ENCODE data around the gene TNN.
"Not testable (repeated sequence)": the region's sequence is repeated elsewhere in the genome, so short reads cannot be mapped to it uniquely, and the experiment has no call there.

The TNN gene

DNA sequence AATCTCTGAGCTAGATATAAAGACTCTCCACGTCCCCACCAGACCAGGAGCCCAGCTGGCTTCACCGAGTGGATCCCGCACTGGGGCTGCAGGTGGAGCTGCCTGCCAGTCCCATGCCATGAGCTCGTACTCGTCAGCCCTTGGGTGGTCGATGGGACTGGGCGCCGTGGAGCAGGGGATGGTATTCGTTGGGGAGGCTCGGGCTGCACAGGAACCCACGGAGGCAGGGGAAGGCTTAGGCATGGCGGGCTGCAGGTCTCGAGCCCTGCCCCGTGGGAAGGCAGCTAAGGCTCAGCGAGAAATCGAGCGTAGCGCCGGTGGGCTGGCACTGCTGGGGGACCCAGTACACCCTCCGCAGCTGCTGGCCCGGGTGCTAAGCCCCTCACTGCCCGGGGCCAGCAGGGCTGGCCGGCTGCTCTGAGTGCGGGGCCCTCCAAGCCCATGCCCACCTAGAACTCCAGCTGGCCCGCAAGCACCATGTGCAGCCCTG, 40.7 kb downstream of the TNN start:
- not testable (repeated sequence) for DNase-seq (ENCODE audit: low read depth)

DNA sequence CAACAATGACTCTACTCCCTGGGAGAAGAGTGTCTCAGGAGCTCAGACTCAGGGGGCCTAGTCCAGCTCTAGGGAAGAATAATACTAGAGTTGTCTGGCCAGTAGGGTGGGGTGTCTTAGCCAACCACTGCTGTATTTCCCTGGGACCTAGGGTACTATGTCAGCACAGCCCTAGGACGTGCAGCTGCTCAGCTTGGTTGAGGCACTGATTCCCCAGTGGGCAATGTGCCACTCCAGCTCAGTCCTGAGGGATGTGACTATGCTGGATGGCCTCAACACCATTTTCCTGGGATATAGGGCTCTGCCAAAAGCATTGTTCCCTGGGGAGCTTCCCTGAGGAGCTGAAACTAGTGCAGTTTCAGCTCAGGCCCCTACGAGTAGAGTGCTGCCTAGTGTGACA, 47.4 kb downstream of the TNN start:
- DNase-seq (ENCODE audit: low read depth): no peak

DNA sequence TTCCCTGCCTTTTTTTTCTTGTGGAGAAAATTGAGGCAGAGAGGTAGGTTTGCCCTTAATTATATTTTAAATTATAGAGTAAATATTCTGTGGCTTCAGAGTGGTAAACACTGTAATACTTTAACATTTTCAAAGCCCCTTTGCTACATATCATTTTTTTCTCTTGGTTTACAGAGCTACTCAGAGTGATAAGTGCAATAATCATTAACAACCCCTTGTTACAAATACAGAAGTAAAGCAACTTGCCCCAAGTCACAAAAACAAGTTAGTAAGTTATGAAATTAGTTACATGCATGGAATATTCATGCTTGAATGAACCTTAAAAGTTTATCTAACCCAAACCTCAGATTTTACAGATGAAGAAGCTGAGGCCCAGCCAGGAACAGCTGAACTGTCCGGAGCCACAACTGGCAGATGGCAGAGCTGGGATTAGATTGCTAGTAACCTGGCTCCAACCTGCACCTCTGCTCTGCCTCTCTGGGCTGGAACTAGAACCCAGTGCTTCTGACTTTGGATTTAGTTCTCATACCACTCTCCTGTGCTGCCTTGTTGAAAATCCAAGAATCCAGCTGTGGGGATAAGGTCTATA, 48.7 kb downstream of the TNN start:
- no peak for DNase-seq (ENCODE audit: low read depth)

DNA sequence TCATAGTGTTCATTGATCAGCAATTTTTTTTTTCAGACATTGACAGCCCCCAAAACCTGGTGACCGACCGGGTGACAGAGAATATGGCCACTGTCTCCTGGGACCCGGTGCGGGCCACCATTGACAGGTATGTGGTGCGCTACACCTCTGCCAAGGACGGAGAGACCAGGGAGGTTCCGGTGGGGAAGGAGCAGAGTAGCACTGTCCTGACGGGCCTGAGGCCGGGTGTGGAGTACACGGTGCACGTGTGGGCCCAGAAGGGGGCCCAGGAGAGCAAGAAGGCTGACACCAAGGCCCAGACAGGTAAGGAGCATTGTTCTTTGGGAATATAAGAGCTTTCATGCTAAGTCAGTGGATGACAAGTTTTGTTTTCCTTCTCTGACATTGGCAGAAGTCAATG, 49.3 kb downstream of the TNN start:
- DNase-seq (ENCODE audit: low read depth): no peak

DNA sequence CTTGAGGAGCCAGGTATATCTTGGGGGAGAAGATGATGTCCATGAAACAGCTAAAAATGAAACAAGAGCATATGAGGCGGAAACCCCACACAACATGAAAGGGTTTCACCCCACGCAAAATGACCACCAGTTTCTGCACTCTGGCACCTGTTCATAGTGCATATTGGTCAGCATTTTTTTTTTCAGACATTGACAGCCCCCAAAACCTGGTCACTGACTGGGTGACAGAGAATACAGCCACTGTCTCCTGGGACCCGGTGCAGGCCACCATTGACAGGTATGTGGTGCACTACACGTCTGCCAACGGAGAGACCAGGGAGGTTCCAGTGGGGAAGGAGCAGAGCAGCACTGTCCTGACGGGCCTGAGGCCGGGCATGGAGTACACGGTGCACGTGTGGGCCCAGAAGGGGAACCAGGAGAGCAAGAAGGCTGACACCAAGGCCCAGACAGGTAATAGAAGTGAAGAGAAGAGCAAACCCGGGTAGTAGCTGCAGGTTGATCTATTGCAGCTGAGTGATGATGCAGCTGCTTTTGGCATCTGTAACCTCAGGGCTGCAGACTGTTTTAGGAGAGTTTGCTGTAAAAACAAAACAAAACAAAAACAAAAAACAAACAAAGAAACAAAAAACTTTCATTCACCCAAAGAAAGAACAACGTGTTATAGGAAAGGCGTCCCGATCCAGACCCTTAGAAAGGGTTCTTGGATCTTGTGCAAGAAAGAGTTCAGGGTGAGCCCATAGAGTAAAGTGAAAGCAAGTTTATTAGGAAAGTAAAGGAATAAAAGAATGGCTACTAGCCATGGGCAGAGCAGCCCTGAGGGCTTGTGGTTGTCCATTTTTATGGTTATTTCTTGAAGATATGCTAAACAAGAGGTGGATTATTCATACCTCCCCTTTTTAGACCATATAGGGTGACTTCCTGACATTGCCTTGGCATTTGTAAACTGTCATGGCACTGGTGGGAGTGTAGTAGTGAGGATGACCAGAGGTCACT, 51.0 kb downstream of the TNN start:
- no peak for DNase-seq (ENCODE audit: low read depth)

DNA sequence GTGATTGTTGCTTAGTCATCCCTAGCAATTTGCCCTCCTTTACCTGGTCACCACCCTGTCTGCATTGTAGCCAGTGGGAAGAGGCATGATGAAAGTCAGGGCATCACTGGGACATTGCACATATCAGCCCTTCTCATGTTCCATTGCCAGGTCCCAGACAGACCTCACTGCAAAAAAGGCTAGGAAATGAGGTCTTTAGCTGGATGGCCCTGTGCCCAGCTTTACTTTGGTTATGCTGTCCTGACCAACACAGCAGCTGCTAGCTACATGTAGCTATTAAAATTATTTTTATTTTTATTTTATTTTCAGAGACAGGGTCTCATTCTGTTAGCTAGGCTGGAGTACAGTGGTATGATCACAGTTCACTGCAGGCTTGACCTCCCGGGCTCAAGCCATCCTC, 52.9 kb downstream of the TNN start:
- no peak for DNase-seq (ENCODE audit: low read depth)

DNA sequence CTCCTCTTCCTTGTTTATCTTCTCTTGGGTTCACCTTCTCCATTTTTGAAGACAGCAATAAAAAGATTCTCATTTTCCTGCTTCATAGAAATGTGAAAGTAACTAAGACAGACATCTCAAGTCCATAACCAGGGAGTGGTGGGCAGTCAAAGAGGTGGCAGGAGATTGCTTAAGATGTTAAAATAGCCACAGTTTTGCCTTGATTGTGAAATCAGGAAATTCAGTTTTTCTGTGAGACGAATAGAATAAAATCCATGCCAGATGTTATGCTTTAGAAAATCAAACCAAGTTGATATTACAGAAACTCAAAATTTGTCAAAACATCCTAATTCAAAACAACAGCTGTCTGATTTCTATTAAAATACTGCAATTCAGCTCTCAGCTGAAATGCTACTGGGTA, 57.2 kb downstream of the TNN start:
- DNase-seq (ENCODE audit: low read depth): no peak

DNA sequence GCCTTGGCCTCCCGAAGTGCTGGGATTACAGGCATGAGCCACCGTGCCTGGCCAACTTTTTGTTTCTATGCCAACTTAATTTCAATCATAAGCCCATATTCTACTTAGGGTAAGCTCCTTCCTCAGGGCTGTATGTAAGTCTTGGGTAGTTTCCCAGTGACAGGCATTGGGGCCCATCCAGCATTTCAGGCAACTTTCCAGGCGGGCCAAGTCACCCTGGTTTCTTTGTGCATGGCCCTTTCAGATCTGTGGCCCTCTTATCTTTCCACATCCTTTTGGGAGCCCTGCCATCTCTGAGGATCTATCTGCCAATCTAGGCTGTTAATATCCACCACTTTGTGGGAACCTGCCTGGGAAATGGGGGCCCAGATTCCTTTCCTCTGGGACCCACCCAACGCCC, 58.7 kb downstream of the TNN start:
- DNase-seq (ENCODE audit: low read depth): no peak

DNA sequence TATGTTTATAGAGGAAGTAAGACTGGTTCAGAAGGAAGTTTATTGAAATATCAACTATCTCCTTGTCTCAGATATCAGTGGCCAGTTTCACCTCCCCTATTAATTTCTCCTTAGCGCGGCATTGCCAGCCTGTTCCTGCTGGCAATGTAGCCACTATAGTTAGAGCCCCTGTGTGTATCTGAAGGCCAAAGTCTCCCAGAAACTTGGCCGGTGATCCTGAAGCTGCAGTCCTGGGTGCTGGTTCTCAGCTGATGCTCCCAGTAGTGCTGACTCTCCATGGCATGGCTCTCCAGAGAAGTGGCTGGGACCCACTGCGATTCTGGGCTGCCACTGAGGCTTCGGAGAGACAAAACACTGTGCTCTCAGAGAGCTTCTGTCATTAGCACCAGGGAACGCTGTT, 59.9 kb downstream of the TNN start:
- DNase-seq (ENCODE audit: low read depth): no peak

DNA sequence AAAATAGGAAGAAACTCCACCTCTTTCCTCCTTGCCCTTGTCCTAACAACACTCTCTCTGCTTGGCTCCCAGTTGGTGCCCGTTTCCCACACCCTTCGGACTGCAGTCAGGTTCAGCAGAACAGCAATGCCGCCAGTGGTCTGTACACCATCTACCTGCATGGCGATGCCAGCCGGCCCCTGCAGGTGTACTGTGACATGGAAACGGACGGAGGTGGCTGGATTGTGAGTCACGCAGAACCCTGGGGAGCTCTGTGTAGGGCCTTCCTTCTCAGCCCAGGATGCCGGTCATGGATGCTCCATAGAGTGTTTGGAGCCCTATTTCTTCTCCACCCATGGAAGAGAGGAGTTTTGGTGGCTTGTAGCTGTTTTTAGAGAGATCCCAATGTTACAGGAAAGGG, 60.9 kb downstream of the TNN start:
- no peak for DNase-seq (ENCODE audit: low read depth)

DNA sequence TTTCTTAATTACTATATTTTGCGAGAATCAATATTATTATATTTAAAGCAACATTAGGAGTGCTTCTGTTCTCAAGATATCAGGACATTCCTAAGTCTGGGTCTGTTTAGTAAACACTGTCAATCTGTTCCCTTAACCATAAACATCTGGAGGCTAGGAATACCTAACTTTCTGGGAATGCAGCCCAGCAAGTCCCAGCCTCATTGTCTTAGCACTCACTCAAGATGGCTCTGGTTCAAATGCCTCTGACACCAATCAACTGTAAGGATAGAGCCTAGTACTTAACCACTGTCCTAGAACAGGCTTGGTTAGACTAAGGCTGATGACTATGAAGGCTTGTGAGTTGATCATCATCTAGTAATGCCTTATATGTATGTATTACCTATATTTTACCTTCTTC, 61.5 kb downstream of the TNN start:
- no peak for DNase-seq (ENCODE audit: low read depth)

DNA sequence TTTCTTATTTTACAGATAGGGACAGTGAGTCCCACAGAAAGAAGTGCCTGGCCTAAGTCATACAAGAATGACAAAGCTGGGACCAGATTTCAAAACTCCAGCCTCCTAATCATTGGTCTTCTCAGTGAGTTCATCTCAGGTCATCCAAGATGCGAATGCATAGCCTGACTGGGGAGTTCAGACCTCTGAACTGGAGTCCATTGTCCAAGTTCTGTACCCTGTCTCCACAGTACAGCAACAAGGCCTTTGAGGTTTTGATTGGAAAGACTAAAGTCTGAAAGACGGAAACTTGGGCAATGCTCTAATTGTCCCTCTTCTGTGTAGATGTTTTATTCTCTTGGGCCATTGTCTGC, 62.0 kb downstream of the TNN start:
- no peak for DNase-seq (ENCODE audit: low read depth)

DNA sequence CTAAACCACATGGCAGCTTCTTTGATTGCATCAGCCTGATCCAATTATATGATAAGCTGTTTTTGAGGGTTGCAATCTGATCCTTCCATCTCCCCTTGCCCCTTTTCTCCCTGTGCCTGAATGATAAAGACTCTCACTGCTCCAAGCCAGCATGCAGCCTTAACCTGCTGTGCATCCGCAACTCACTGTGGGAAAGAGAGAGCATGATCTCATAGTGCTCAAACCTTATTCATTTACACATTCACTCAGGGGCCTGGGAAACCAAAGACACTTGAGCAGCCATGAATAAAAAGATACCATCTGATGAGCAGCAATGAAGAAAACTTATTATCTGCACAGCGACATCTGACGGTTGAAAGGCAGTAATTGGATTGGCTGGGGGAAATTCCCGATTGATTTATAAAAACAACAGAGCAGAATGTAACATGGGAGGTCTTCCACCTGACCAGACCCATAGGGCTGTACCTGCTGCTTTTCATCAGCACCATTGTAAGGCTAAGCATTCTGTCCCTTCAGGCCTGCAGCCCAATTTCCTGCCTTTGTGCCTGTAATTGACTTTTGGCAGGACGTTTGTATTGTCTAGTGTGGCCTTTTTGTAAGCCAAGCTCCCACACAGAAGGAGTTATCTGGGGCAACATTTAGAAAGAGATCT, 62.5 kb downstream of the TNN start:
- DNase-seq (ENCODE audit: low read depth): no peak

DNA sequence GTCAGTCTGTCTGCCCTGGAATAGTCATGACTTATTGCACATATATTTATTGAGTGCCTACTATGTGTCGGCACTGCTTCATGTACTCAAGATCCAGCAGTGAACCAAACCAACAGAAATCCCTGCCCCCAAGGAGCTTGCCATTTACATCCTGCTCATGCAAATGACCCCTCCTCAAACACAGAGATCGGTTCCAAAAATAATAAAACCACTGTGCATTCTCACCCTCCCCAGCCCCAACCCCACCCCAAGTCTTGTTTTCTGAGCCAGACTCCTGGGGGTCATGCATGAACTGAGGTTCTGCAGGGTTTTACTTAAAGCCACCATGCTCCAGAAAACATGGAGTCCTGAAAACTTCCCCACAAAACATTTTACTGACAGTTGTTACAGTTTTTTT, 63.0 kb downstream of the TNN start:
- DNase-seq (ENCODE audit: low read depth): no peak

DNA sequence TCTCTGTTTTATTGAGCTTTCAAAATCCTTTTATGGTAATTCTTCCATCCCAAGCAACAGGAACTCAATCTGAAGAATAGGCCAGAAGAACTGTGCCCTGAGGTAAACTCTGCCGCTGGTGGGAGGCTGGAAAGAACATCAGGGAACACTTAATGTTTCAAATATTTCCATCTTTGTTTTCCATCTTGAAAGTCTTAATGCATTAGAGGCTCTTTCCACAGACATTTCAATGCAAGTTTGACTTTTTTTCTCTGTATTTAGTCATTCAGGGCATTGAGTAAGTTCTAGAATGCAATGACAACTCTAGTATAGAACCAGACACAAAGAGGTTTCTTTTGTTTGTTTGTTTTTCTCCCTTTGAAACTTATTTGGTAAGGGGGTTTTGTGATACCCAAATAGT, 63.5 kb downstream of the TNN start:
- DNase-seq (ENCODE audit: low read depth): no peak

DNA sequence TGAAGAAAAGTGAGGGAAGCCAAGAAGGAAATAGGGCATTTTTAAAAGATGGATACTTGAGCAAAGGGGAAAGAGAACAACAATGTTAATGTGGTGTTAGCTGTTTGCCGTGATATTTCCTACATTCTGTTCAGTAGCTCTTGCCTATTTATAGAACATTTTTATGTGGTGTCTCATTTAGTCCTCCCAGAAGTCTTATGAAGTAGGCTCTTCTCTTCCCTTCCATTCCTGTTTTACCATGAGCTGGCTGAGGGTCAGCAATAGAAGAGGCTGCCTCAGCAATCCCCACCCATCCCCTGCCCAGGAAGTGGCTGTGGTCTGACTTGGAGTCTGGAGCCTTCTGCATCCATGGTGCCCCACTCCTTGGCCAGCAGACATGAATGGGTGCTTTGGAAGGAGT, 64.8 kb downstream of the TNN start:
- DNase-seq (ENCODE audit: low read depth): no peak

DNA sequence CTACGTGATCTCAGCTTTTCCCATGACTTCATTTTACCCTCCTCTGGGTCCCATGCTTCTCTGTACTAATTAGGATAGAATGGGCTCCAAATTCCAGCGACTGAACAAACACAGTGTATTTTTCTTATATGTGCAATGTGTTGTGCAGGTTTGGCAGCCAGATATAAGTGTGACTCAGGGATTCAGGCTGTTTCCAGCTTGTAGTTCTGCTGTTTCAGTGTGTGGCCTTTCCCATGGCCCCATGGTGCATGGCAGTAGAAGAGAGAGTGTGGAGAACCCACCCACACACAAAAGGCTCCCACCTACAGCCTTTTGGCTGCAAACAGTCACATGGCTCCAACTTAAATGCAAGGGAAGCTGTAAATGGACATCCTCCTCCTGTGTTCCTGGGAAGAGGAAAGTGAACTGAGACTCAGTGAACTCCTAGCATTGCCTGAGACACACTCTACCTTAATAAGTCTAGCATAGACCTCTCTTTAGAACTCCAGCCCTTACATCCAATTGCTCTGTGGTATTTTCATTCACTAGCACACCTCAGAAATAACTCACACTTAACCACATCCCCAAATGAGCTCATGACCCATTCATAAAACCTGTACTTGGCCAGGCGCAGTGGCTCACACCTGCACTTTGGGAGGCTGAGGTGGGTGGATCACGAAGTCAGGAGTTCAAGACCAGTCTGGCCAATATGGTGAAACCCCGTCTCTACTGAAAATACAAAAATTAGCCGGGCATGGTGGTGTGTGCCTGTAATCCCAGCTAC, 66.2 kb downstream of the TNN start:
- no peak for DNase-seq (ENCODE audit: low read depth)

DNA sequence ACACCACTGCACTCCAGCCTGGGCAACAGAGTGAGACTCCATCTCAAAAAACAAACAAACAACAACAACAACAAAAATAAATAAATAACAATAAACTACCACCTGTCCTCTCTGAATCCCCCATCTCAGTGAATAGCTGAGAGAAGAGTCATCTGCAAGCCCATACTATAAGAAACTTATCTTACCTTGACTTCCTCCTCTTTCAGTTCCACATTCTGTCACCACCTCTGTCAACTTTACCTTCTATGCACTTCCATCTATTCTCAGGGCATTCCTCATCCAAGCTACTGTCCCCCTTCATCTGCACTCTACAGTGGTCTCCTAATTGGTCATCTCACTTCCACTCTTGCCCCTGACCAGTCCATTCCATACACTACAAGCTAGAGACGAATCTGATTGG, 66.9 kb downstream of the TNN start:
- DNase-seq (ENCODE audit: low read depth): no peak

DNA sequence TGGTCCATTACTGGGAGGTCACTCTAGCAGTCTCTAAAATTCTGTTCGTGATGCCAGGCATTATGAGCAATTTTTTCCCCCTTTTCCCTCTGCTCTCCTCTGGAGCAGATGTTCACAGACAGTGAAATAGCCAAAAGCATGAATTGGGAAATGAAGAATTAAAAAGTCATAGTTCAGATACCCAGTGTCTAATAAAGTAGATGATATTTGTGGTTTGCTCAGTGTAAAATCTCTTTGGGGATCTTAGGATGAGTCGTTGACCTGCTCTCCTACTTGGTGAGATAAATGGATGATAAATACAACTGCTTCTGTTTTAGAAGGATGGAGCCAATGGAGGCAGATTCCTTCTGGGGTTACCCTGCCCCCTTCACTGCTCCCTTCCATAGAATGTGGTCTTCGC, 68.6 kb downstream of the TNN start:
- no peak for DNase-seq (ENCODE audit: low read depth)

DNA sequence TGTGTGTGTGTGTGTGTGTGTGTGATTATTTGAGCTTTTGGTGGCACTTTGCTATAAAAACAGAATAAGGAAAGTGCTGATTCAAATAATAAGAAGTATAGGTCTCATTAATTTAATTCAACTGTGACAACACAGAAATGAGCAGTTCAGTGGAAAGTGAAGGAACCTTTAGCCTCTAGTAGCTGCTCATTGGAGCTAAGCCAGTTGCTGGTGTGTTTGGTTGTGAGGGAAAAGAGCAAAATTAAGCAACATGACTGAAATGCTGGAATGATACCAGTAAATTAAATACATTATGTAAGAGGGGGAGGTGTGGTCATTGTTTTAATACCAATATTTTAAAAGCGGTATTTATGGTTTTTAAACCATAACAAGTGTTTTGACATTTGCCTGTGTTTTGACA, 69.7 kb downstream of the TNN start:
- no peak for DNase-seq (ENCODE audit: low read depth)

DNA sequence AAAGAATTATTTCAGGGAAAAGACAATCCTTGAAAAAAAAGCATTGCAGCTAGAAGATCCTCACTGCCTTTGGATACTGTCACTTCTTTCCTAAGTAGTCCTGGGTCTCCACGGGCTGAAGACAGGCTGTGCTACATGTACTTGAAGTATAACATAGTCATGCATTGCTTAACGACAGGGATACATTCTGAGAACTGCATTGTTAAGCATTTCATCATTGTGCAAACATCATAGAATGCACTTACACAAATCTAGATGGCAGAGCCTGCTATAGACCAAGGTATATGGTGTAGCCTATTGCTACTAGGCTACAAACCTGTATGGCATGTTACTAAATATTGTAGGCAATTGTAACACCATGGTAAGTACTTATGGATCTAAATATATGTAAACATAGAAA, 70.9 kb downstream of the TNN start:
- DNase-seq (ENCODE audit: low read depth): no peak

DNA sequence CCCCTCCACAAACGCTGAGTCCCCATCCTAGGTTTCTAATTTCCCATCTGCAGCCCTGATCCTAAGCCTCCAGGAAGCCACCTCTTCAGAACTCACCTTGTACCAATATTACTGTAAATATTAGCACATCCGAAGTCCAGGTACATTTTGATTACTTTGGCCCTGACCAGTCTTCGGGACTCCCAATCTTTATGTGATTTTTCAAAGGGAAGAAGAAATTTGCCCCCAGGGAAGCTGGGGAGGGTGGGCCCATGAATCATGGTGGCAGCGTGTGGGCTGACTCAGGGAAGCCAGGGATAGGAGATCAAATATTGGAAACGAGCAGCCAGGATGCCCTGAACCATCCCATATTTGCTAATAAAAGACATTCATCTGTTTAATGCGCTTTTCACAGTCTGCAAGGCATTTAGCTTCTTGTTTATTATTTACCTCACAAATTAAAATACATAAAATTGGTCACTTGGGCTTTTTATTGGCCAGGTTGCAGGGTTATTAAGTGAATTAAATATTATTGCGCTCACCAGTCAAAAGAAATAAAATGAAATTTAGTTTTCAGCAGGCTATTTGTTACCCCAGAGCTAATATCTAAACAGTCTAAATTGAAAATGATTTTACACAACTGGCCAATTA, 78.4 kb downstream of the TNN start:
- DNase-seq (ENCODE audit: low read depth): no peak

Measured in activated T-helper 9 cell treated with anti-CD3 and anti-CD28 coated beads, Interleukin-2, amount 50 U/mL, for 16 hours (primary cell).